ENCODE results near the gene LZTS3.
"Not testable (repeated sequence)": the region's sequence is repeated elsewhere in the genome, so short reads cannot be mapped to it uniquely, and the experiment has no call there.

LZTS3 gene

GRCh38 chr20:3156811-3157619, 16.3 kb downstream of the LZTS3 start:
- Histone ChIP-seq H3K4me2 (ENCODE audit: low read length) (peak overlapping the region; percentile 99), H3K4me1 (ENCODE audit: low read length) (peaks cover 20% of the 10 kb centered on the region), H3K27ac (ENCODE audit: low read length) (peak overlapping the region; percentile 84), H4K20me1 (ENCODE audit: insufficient read depth, low read length) (peaks cover 44% of the 10 kb centered on the region), H3K4me3 (ENCODE audit: low read length) (peak overlapping the region; percentile 81), H3K36me3 (replicated peaks; ENCODE audit: low read depth, low read length) (peaks cover 17% of the 10 kb centered on the region), H3K9ac (ENCODE audit: low read length) (peak overlapping the region; percentile 85), H2AFZ (ENCODE audit: low read depth, low read length) (no peak overlapping the region), H3K9me3 (ENCODE audit: insufficient read depth, low read length) (no peaks in the 10 kb centered on the region), H3K27me3 (ENCODE audit: low read depth, low read length) (no peaks in the 10 kb centered on the region), H3K79me2 (ENCODE audit: low read length) (peaks cover 80% of the 10 kb centered on the region)
- TF ChIP-seq EZH2phosphoT487 (IDR thresholded peaks at IDR 0.05; ENCODE audit: low read depth) (no peak), CTCF (IDR thresholded peaks at IDR 0.05; ENCODE audit: low read depth, low read length) (no peak)

GRCh38 chr20:3152057-3152644, 21.2 kb downstream of the LZTS3 start:
- not testable (repeated sequence) for H3K4me3 ChIP-seq (ENCODE audit: low read length); H3K9me3 ChIP-seq (ENCODE audit: insufficient read depth, low read length); H3K27ac ChIP-seq (ENCODE audit: low read length); H2AFZ ChIP-seq (ENCODE audit: low read depth, low read length); H3K9ac ChIP-seq (ENCODE audit: low read length); H3K4me2 ChIP-seq (ENCODE audit: low read length); H3K27me3 ChIP-seq (ENCODE audit: low read depth, low read length)
- Histone ChIP-seq H3K4me1 (ENCODE audit: low read length) (peaks cover 10% of the 10 kb centered on the region), H4K20me1 (ENCODE audit: insufficient read depth, low read length) (peaks cover 62% of the 10 kb centered on the region), H3K36me3 (replicated peaks; ENCODE audit: low read depth, low read length) (peaks cover 48% of the 10 kb centered on the region), H3K79me2 (ENCODE audit: low read length) (peaks cover 98% of the 10 kb centered on the region)

- no peak for TF ChIP-seq EZH2phosphoT487 (IDR thresholded peaks at IDR 0.05; ENCODE audit: low read depth)
- no peak for TF ChIP-seq CTCF (IDR thresholded peaks at IDR 0.05; ENCODE audit: low read depth, low read length)
- Histone ChIP-seq H3K36me3 (replicated peaks; ENCODE audit: low read depth, low read length) (peaks cover 54% of the 10 kb centered on the region), H3K4me1 (ENCODE audit: low read length) (0 out of 2 replicates have a peak, but pooled peaks cover 2% of the 10 kb centered on the region), H3K27me3 (ENCODE audit: low read depth, low read length) (no peaks in the 10 kb centered on the region), H3K9me3 (ENCODE audit: insufficient read depth, low read length) (no peaks in the 10 kb centered on the region), H3K4me3 (ENCODE audit: low read length) (no peak overlapping the region), H3K79me2 (ENCODE audit: low read length) (peaks cover 94% of the 10 kb centered on the region), H4K20me1 (ENCODE audit: insufficient read depth, low read length) (peaks cover 60% of the 10 kb centered on the region), H3K9ac (ENCODE audit: low read length) (no peak overlapping the region), H3K4me2 (ENCODE audit: low read length) (no peak overlapping the region), H2AFZ (ENCODE audit: low read depth, low read length) (no peak overlapping the region), H3K27ac (ENCODE audit: low read length) (no peak overlapping the region)
Measured at GRCh38 chr20:3150908-3151307, 22.4 kb downstream of the LZTS3 start.

GRCh38 chr20:3146732-3147341, 26.5 kb downstream of the LZTS3 start:
- Histone ChIP-seq H3K9me3 (ENCODE audit: insufficient read depth, low read length) (no peaks in the 10 kb centered on the region), H2AFZ (ENCODE audit: low read depth, low read length) (no peak overlapping the region), H3K27me3 (ENCODE audit: low read depth, low read length) (no peaks in the 10 kb centered on the region), H3K4me1 (ENCODE audit: low read length) (no peaks in the 10 kb centered on the region), H3K9ac (ENCODE audit: low read length) (no peak overlapping the region), H3K4me2 (ENCODE audit: low read length) (no peak overlapping the region), H3K27ac (ENCODE audit: low read length) (no peak overlapping the region), H4K20me1 (ENCODE audit: insufficient read depth, low read length) (peaks cover 47% of the 10 kb centered on the region), H3K4me3 (ENCODE audit: low read length) (no peak overlapping the region), H3K36me3 (replicated peaks; ENCODE audit: low read depth, low read length) (peaks cover 47% of the 10 kb centered on the region), H3K79me2 (ENCODE audit: low read length) (peaks cover 80% of the 10 kb centered on the region)
- TF ChIP-seq CTCF (IDR thresholded peaks at IDR 0.05; ENCODE audit: low read depth, low read length) (no peak), EZH2phosphoT487 (IDR thresholded peaks at IDR 0.05; ENCODE audit: low read depth) (no peak)

All from OCI-LY3 (cell line).